Ovary (tissue), 9 donors: Measurements from ENCODE around the gene CTNNBL1. TPM values are rescaled to one million over a fixed set of nuclear protein-coding genes. Genes with fewer than 3 reads are reported as not detected.

Source experiments
- DNase-seq, 5 donors: peaks; one replicate each; pipeline ENCODE4 v3.0.0-alpha.2; 2019 to 2020
- H3K27ac ChIP-seq, 2 donors: fragments of 200-600 bp; one replicate each; pipeline versions ENCODE4 v1.5.1 to v1.8.0; 2019 to 2022
- H3K27me3 ChIP-seq: fragments of 200-600 bp; one replicate; pipeline ENCODE4 v1.8.0; 2022
- H3K36me3 ChIP-seq: fragments of 200-600 bp; sonication (generic); one replicate; pipeline ENCODE4 v1.5.1; 2019
- H3K4me1 ChIP-seq: one replicate; pipeline ENCODE4 v1.8.1; 2013; ENCODE audit warnings: mild to moderate bottlenecking, moderate library complexity; ENCODE audit not compliant: insufficient read depth
- H3K4me3 ChIP-seq: fragments of 200-600 bp; sonication (generic); one replicate; pipeline ENCODE4 v1.5.1; 2017
- H3K9me3 ChIP-seq, 2 donors: fragments of 200-600 bp in 1 of 2; sonication (generic) in 1 of 2; one replicate each; pipeline versions ENCODE4 v1.5.1 to v1.8.1; 2013 to 2019; ENCODE audit warnings: mild to moderate bottlenecking in 1 of 2, moderate library complexity in 1 of 2
- CTCF ChIP-seq, 3 donors: fragments of 450-650 bp in 2 of 3; fragments of 200-600 bp in 1 of 3; IDR thresholded peaks; one replicate each; pipeline versions ENCODE4 v1.5.1 to v1.8.0; 2016 to 2022; ENCODE audit warnings: antibody characterized with exemption in 3 of 3, mild to moderate bottlenecking in 1 of 3
- EP300 ChIP-seq: sonication (generic); formaldehyde crosslinking; IDR thresholded peaks from one replicate; pipeline ENCODE4 v1.6.1; 2017; ENCODE audit warnings: antibody characterized with exemption
- POLR2A ChIP-seq: fragments of 450-650 bp; IDR thresholded peaks from one replicate; pipeline ENCODE4 v1.6.1; 2017; ENCODE audit warnings: antibody characterized with exemption, mild to moderate bottlenecking, moderate library complexity
- WGBS, 3 donors: extraction: QIAGEN DNeasy Blood & Tissue Kit in 1 of 3; methylation state at CpG; one replicate each; pipeline versions ENCODE4 v1.1.5 to v1.1.7; 2013 to 2017; 5-methylcytosine and 5-hydroxymethylcytosine counted together
- intact Hi-C, 4 donors: fragments of 100-400 bp; cut with DNase I; formaldehyde crosslinking; loops; one replicate each; pipeline versions ENCODE4 v1.11.0 to v1.15.1; 2022 to 2023
- polyA plus RNA-seq, 2 donors: library from polyadenylated mRNA; stranded (reverse); fragments of 200-250 nt in 1 of 2; fragments of 350-450 nt in 1 of 2; fragmentation: Illumina TruSeq in 1 of 2; extraction: RNeasy Lipid Tissue Mini Kit (QIAGEN cat#74804) in 1 of 2; gene quantifications; one replicate each; pipeline ENCODE4 v1.2.3, GENCODE V29; 2013 to 2014
- total RNA-seq, 7 donors: library from RNA; depleted of rRNA in 2 of 7; stranded (reverse); fragments of >200 nt in 2 of 7; fragmentation: NEBNext Ultra II Directional in 3 of 7; extraction: Animal tissue kit (Norgen Biotek cat#: 25700) in 3 of 7; gene quantifications; one replicate each; pipeline versions ENCODE4 v1.1.0 to v1.2.4, GENCODE V29; 2016 to 2023
- donor health status: DM: no; HTN: no; CAD: no; lungs with moderate emphysema.
- donor health status: DM: no; HTN: no; CAD: no.
- donor health status: Bipolar disorder and iron deficiency.
- donor health status: DM: yes; HTN: yes; CAD: no.
- donor health status: DM: no; HTN: no; CAD: no.
- donor health status: DM: yes; HTN: yes; CAD: no.

The CTNNBL1 gene
- total and polyA plus RNA-seq, 9 donors = 17.3 to 58.7 (median 42.3) TPM

- DNase-seq = no peak
- 95 to 97% (median 97%) methylated on average over 7 of the region's 7 CpGs for WGBS, 3 donors
- Histone ChIP-seq H3K4me3 (no peak overlapping the region), H3K27ac (no peak overlapping the region), H3K9me3 (no peaks in the 10 kb centered on the region), H3K27me3 (no peaks in the 10 kb centered on the region), H3K36me3 (no peaks in the 10 kb centered on the region), H3K4me1 (no peaks in the 10 kb centered on the region)
- TF ChIP-seq EP300 (no peak), CTCF (IDR thresholded peaks at IDR 0.05) (no peak), POLR2A (no peak)
- intact Hi-C loops = no loop called here
Observed at GRCh38 chr20:37725165-37725564, 31.3 kb downstream of the CTNNBL1 start.

GRCh38 chr20:37725855-37726254 is 32.0 kb downstream of the CTNNBL1 start:
- Histone ChIP-seq H3K27ac (no peak overlapping the region), H3K9me3 (no peaks in the 10 kb centered on the region), H3K4me1 (no peaks in the 10 kb centered on the region)

GRCh38 chr20:37726321-37726720 is 32.5 kb downstream of the CTNNBL1 start:
- no peak overlapping the region for H3K4me3 ChIP-seq
- intact Hi-C loops = no loop called here
- TF ChIP-seq CTCF (IDR thresholded peaks at IDR 0.05) (no peak), POLR2A (no peak), EP300 (no peak)
- H3K9me3 ChIP-seq = no peaks in the 10 kb centered on the region
- no peak overlapping the region for H3K27ac ChIP-seq
- H3K27me3 ChIP-seq = no peaks in the 10 kb centered on the region
- no peak for DNase-seq
- H3K4me1 ChIP-seq = no peaks in the 10 kb centered on the region
- no peaks in the 10 kb centered on the region for H3K36me3 ChIP-seq

More at GRCh38 chr20:37725855-37726254, 32.0 kb downstream of the CTNNBL1 start:
- H3K4me3 ChIP-seq = no peak overlapping the region
- no peaks in the 10 kb centered on the region for H3K27me3 ChIP-seq
- TF ChIP-seq CTCF (IDR thresholded peaks at IDR 0.05) (no peak), POLR2A (no peak)
- intact Hi-C loops = no loop called here
- WGBS, 3 donors = 90 to 93% (median 93%) methylated on average over 5 of the region's 5 CpGs
- DNase-seq = no peak
- no peaks in the 10 kb centered on the region for H3K36me3 ChIP-seq

GRCh38 chr20:37726971-37727956 is 33.4 kb downstream of the CTNNBL1 start:
- Histone ChIP-seq H3K36me3 (no peaks in the 10 kb centered on the region), H3K4me3 (no peak overlapping the region), H3K9me3 (no peaks in the 10 kb centered on the region), H3K27ac (no peak overlapping the region), H3K27me3 (no peaks in the 10 kb centered on the region), H3K4me1 (no peaks in the 10 kb centered on the region)
- intact Hi-C loops = no loop called here
- 86 to 92% (median 89%) methylated on average over 7 of the region's 7 CpGs for WGBS, 3 donors
- TF ChIP-seq POLR2A (no peak), EP300 (no peak), CTCF (IDR thresholded peaks at IDR 0.05) (no peak)
- no peak for DNase-seq
